OCI-LY3 (cell line): Measurements from ENCODE around the gene BRD1.

Source experiments
- H2AFZ ChIP-seq: fragments of 200-600, 300-600 bp; shearing (Covaris generic); 2 replicates; pipeline ENCODE4 v1.6.0; 2014; ENCODE audit warnings: antibody characterized with exemption, low read depth, low read length
- H3K27ac ChIP-seq: fragments of 200-600, 300-600 bp; sonication (generic); 2 replicates; pipeline ENCODE4 v1.5.1; 2014; ENCODE audit warnings: mild to moderate bottlenecking, low read length, moderate library complexity, mixed read lengths
- H3K27me3 ChIP-seq: fragments of 200-600, 300-600 bp; sonication (generic); 2 replicates; pipeline ENCODE4 v1.6.1; 2014; ENCODE audit warnings: low read depth, low read length, mixed read lengths
- H3K36me3 ChIP-seq: fragments of 200-600, 300-600 bp; sonication (generic); replicated peaks from 2 replicates; pipeline ENCODE3; 2014; ENCODE audit warnings: low read depth, low read length, mixed read lengths
- H3K4me1 ChIP-seq: fragments of 300-600, 200-600 bp; sonication (generic); 2 replicates; pipeline ENCODE4 v1.6.1; 2014; ENCODE audit warnings: low read length, mixed read lengths
- H3K4me2 ChIP-seq: fragments of 200-600, 300-600 bp; sonication (generic); 2 replicates; pipeline ENCODE4 v1.6.1; 2014; ENCODE audit warnings: low read length, mixed read lengths
- H3K4me3 ChIP-seq: fragments of 300-600, 200-600 bp; sonication (generic); 2 replicates; pipeline ENCODE4 v1.5.1; 2014; ENCODE audit warnings: antibody characterized with exemption, mild to moderate bottlenecking, low read length, moderate library complexity
- H3K79me2 ChIP-seq: fragments of 300-600, 200-600 bp; shearing (Covaris generic); 2 replicates; pipeline ENCODE4 v1.6.1; 2014; ENCODE audit warnings: mild to moderate bottlenecking, low read length, mixed read lengths
- H3K9ac ChIP-seq: fragments of 300-600, 200-600 bp; shearing (Covaris generic); 2 replicates; pipeline ENCODE4 v1.6.0; 2014; ENCODE audit warnings: mild to moderate bottlenecking, low read length, moderate library complexity
- H3K9me3 ChIP-seq: fragments of 200-600, 300-600 bp; shearing (Covaris generic); 2 replicates; pipeline ENCODE4 v1.6.1; 2014; ENCODE audit warnings: low read length, mixed read lengths; ENCODE audit not compliant: insufficient read depth
- H4K20me1 ChIP-seq: fragments of 200-600, 300-600 bp; sonication (generic); 2 replicates; pipeline ENCODE4 v1.6.1; 2016; ENCODE audit warnings: low read length, mixed read lengths; ENCODE audit not compliant: insufficient read depth
- CTCF ChIP-seq: fragments of 200-600, 300-600 bp; sonication (generic); IDR thresholded peaks from 2 replicates; pipeline ENCODE4 v1.5.1; 2014; ENCODE audit warnings: antibody characterized with exemption, low read length, low read depth
- EZH2phosphoT487 ChIP-seq: fragments of 200-600 bp; shearing (Covaris generic); IDR thresholded peaks from 2 replicates; pipeline ENCODE4 v1.6.1; 2018; ENCODE audit warnings: antibody characterized with exemption, mixed run types, low read depth

BRD1 gene

GRCh38 chr22:49755631-49756001 is 72.1 kb downstream of the BRD1 start:
- TF ChIP-seq CTCF: no peak
- H3K27me3 ChIP-seq: no peaks in the 10 kb centered on the region

GRCh38 chr22:49754696-49755630 is 72.7 kb downstream of the BRD1 start:
- no peak for TF ChIP-seq CTCF
- TF ChIP-seq EZH2phosphoT487: no peak
- no peak overlapping the region for H3K4me3 ChIP-seq
- H3K4me2 ChIP-seq: no peak overlapping the region
- no peaks in the 10 kb centered on the region for H3K9me3 ChIP-seq
- no peak overlapping the region for H3K27ac ChIP-seq
- H3K36me3 ChIP-seq: no peaks in the 10 kb centered on the region
- H3K9ac ChIP-seq: no peak overlapping the region
- H2AFZ ChIP-seq: no peak overlapping the region
- no peaks in the 10 kb centered on the region for H3K79me2 ChIP-seq
- H3K4me1 ChIP-seq: peaks cover 1% of the 10 kb centered on the region; the same call in 1 of the 2 replicates
- no peaks in the 10 kb centered on the region for H4K20me1 ChIP-seq
- H3K27me3 ChIP-seq: no peaks in the 10 kb centered on the region

More at GRCh38 chr22:49755631-49756001, 72.1 kb downstream of the BRD1 start:
- no peaks in the 10 kb centered on the region for H3K79me2 ChIP-seq
- peaks cover 8% of the 10 kb centered on the region for H3K4me1 ChIP-seq
- H3K9me3 ChIP-seq: no peaks in the 10 kb centered on the region
- H2AFZ ChIP-seq: no peak overlapping the region
- no peak overlapping the region for H3K27ac ChIP-seq
- no peaks in the 10 kb centered on the region for H4K20me1 ChIP-seq
- no peak overlapping the region for H3K4me3 ChIP-seq
- no peaks in the 10 kb centered on the region for H3K36me3 ChIP-seq
- no peak overlapping the region for H3K9ac ChIP-seq
- no peak overlapping the region for H3K4me2 ChIP-seq

- no peaks in the 10 kb centered on the region for H4K20me1 ChIP-seq
- H3K9ac ChIP-seq: no peak overlapping the region
- no peaks in the 10 kb centered on the region for H3K27me3 ChIP-seq
- no peaks in the 10 kb centered on the region for H3K9me3 ChIP-seq
- no peak overlapping the region for H3K27ac ChIP-seq
- no peak for TF ChIP-seq CTCF
- TF ChIP-seq EZH2phosphoT487: no peak
- H3K4me3 ChIP-seq: no peak overlapping the region
- H2AFZ ChIP-seq: no peak overlapping the region
- no peaks in the 10 kb centered on the region for H3K4me1 ChIP-seq
- no peaks in the 10 kb centered on the region for H3K79me2 ChIP-seq
- no peak overlapping the region for H3K4me2 ChIP-seq
- no peaks in the 10 kb centered on the region for H3K36me3 ChIP-seq
Observed at GRCh38 chr22:49753961-49754695, 73.5 kb downstream of the BRD1 start.

GRCh38 chr22:49753276-49753890 is 74.3 kb downstream of the BRD1 start:
- TF ChIP-seq EZH2phosphoT487 (no peak), CTCF (no peak)
- Histone ChIP-seq H3K9me3 (no peaks in the 10 kb centered on the region), H3K27me3 (no peaks in the 10 kb centered on the region), H3K36me3 (no peaks in the 10 kb centered on the region), H3K9ac (no peak overlapping the region), H3K4me1 (no peaks in the 10 kb centered on the region), H3K27ac (no peak overlapping the region), H4K20me1 (no peaks in the 10 kb centered on the region), H3K4me2 (no peak overlapping the region), H2AFZ (no peak overlapping the region), H3K4me3 (no peak overlapping the region), H3K79me2 (no peaks in the 10 kb centered on the region)
